ENCODE data around the gene HTT. TPM values are rescaled to one million over a fixed set of nuclear protein-coding genes. Genes with fewer than 3 reads are reported as not detected.

Gene HTT
- total and polyA plus RNA-seq, 12 donors: 16.1 to 77.1 (median 47.1) TPM

- intact Hi-C loops (cut with DNase I): no loop called here
- H3K4me3 ChIP-seq: no peak overlapping the region
- H3K36me3 ChIP-seq (replicated peaks in 1 of 2): no peaks in the 10 kb centered on the region
- no peaks in the 10 kb centered on the region for H3K4me1 ChIP-seq (replicated peaks in 1 of 2)
- no peaks in the 10 kb centered on the region for H3K9me3 ChIP-seq (replicated peaks in 1 of 3)
- no peak overlapping the region for H3K27ac ChIP-seq
- TF ChIP-seq, protein P1, sequence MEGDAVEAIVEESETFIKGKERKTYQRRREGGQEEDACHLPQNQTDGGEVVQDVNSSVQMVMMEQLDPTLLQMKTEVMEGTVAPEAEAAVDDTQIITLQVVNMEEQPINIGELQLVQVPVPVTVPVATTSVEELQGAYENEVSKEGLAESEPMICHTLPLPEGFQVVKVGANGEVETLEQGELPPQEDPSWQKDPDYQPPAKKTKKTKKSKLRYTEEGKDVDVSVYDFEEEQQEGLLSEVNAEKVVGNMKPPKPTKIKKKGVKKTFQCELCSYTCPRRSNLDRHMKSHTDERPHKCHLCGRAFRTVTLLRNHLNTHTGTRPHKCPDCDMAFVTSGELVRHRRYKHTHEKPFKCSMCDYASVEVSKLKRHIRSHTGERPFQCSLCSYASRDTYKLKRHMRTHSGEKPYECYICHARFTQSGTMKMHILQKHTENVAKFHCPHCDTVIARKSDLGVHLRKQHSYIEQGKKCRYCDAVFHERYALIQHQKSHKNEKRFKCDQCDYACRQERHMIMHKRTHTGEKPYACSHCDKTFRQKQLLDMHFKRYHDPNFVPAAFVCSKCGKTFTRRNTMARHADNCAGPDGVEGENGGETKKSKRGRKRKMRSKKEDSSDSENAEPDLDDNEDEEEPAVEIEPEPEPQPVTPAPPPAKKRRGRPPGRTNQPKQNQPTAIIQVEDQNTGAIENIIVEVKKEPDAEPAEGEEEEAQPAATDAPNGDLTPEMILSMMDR (IDR thresholded peaks at IDR 0.05): no peak
- no peak for TF ChIP-seq POLR2A (IDR thresholded peaks at IDR 0.05)
- WGBS, 4 donors: 72 to 85% (median 77%) methylated on average over 6 of the region's 6 CpGs
- no peaks in the 10 kb centered on the region for H3K27me3 ChIP-seq
- no peak for DNase-seq
Observed at GRCh38 chr4:3283483-3283882, 209.0 kb downstream of the HTT start.

DNA sequence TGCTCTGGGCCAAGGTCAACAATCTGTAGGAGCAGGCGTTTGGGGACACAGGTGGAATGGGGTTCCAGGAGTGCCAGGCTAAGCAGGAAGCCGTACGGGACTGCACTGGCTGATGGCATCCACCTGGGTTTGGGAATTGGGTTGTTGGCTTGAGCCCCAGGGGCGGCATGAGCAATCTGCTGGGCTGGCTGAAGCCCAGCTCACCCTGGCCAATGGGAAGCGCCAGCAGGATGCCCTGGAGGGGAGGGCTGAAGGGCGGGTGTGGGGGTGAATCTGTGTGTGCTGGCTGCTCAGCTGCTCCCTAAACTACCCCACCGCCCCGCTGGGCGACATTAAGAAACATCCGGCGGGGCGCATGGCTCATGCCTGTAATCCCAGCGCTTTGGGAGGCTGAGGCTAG is 209.4 kb downstream of the HTT start:
- peak in 2 of 7 donors; percentile 11 to 45 for DNase-seq
- 65 to 82% (median 73%) methylated on average over 6 to 13 of the region's 13 CpGs for WGBS, 4 donors
- no peaks in the 10 kb centered on the region for H3K9me3 ChIP-seq (replicated peaks in 1 of 3)
- TF ChIP-seq, protein P1 (IDR thresholded peaks at IDR 0.05): no peak
- no peak for TF ChIP-seq POLR2A (IDR thresholded peaks at IDR 0.05)
- no peak overlapping the region for H3K4me3 ChIP-seq
- intact Hi-C loops (cut with DNase I): no loop called here
- H3K27ac ChIP-seq: no peak overlapping the region
- H3K4me1 ChIP-seq (replicated peaks in 1 of 2): no peaks in the 10 kb centered on the region
- H3K36me3 ChIP-seq (replicated peaks in 1 of 2): no peaks in the 10 kb centered on the region
- no peaks in the 10 kb centered on the region for H3K27me3 ChIP-seq

DNA sequence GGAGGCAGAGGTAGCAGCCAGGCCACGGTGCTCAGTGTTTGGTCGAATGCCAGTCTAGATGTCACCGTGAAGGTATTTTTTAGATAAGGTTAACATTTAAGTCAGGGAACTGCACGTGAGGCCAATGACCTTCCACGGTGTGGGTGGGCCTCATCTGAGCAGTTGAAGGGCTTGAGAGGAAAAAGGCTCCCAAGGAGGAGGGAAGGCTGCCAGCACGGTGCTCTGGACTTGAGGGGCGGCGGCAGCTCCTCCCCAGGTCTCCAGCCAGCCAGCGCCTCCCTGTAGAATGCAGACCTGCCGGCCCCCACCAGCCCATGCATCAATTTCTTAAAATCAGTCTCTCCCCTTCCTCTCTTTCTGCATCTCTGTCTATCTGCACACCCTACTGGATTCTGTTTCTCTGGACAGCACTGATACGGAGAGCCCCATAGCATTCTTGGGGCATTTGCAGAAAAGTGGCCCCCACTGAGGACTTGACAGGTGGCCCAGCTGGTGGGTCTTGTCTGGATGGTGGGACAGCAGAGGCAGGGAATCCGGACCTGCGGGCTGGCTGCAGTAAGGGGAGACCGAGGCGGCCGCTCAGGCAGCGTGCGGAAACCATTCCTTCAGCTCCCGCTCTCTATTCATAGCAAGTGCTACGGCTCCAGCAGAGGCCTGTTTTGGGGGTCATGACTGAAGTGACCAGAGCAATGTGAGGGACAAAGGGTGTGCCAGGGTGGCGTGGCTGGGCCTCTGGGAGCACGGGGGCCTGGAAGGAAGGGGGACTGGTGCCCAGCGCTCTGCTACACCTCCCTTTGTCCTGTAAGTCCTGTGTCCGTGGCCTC is 210.5 kb downstream of the HTT start:
- peak in 2 of 7 donors; percentile 14 to 40 for DNase-seq
- no peak overlapping the region for H3K27ac ChIP-seq
- H3K9me3 ChIP-seq (replicated peaks in 1 of 3): no peaks in the 10 kb centered on the region
- H3K27me3 ChIP-seq: no peaks in the 10 kb centered on the region
- H3K4me3 ChIP-seq: no peak overlapping the region
- no peak for TF ChIP-seq POLR2A (IDR thresholded peaks at IDR 0.05)
- TF ChIP-seq, protein P1 (IDR thresholded peaks at IDR 0.05): no peak
- no peaks in the 10 kb centered on the region for H3K4me1 ChIP-seq (replicated peaks in 1 of 2)
- intact Hi-C loops (cut with DNase I): no loop called here
- no peaks in the 10 kb centered on the region for H3K36me3 ChIP-seq (replicated peaks in 1 of 2)
- 79 to 87% (median 82%) methylated on average over 19 to 24 of the region's 24 CpGs for WGBS, 4 donors

DNA sequence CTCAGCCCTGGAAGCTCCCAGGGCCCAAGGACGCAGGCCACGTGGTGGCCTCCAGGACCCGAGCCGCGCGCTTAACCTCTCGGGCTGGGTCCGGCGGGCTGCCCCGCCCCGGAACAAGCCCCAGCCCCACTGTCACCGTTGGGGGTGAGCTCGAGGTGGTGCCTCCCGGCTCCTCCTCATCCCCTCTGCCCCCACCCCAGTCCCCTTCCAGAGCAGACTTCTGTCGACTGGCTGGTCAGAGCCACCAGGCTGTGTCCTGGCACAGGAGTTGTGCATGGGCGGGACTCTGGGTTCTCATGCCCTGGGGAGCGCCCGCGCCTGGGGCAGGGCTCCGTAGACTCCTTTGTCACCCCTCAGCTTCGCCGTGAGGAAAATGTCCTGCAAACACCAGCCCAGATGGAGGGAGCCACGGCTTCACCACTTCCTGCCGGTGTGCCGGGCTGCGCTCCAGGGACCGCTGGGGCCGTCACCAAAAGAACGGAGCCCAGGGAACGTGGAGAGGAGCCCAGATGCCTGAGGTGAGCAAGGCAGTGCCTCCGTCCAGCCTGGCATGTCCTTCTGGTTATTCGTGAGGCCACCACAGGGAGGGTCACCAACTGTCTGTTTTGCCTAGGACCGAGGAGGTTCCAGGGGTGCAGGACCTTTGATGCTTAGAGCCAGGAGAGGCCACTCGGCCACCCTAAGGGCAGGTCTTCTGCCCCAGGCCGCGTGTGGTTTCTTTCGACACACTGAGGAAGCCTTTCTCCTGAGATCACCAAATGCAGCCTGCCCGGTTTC is 211.3 kb downstream of the HTT start:
- Histone ChIP-seq H3K9me3 (replicated peaks in 1 of 3) (no peaks in the 10 kb centered on the region), H3K27ac (no peak overlapping the region), H3K27me3 (no peaks in the 10 kb centered on the region), H3K4me3 (no peak overlapping the region), H3K4me1 (replicated peaks in 1 of 2) (no peaks in the 10 kb centered on the region), H3K36me3 (replicated peaks in 1 of 2) (no peaks in the 10 kb centered on the region)
- intact Hi-C loops (cut with DNase I): no loop called here
- TF ChIP-seq POLR2A (IDR thresholded peaks at IDR 0.05): no peak
- TF ChIP-seq, protein P1 (IDR thresholded peaks at IDR 0.05): no peak
- WGBS, 4 donors: 56 to 69% (median 64%) methylated on average over 9 to 38 of the region's 38 CpGs
- DNase-seq: peak in 4 of 7 donors; percentile 19 to 57 (median 41)

Data from adrenal gland (tissue), 12 donors.